NK-92 (cell line): Measurements from ENCODE around the gene CSH1.
"Not testable (repeated sequence)": the region's sequence is repeated elsewhere in the genome, so short reads cannot be mapped to it uniquely, and the experiment has no call there.

ENCODE experiments used
- DNase-seq: peaks from one replicate; lab custom pipeline; 2025; ENCODE audit not compliant: unreplicated experiment; lab: John Stamatoyannopoulos, UW

The CSH1 gene

GRCh38 chr17:63928966-63929695 is 32.8 kb upstream of the CSH1 start:
- DNase-seq: no peak

GRCh38 chr17:63928172-63928666 is 31.8 kb upstream of the CSH1 start:
- no peak for DNase-seq

GRCh38 chr17:63927464-63928171 is 31.2 kb upstream of the CSH1 start:
- no peak for DNase-seq

- DNase-seq: no peak
Observed at GRCh38 chr17:63926164-63926563, 29.8 kb upstream of the CSH1 start.

- no peak for DNase-seq
Observed at GRCh38 chr17:63925615-63926014, 29.2 kb upstream of the CSH1 start.

GRCh38 chr17:63922402-63922801 is 26.0 kb upstream of the CSH1 start:
- not testable (repeated sequence) for DNase-seq

- not testable (repeated sequence) for DNase-seq
Observed at GRCh38 chr17:63920779-63921178, 24.4 kb upstream of the CSH1 start.

- not testable (repeated sequence) for DNase-seq
Observed at GRCh38 chr17:63920050-63920449, 23.7 kb upstream of the CSH1 start.

- DNase-seq: no peak
Observed at GRCh38 chr17:63919311-63919723, 22.9 kb upstream of the CSH1 start.

- DNase-seq: not testable (repeated sequence)
Observed at GRCh38 chr17:63918789-63919305, 22.5 kb upstream of the CSH1 start, which contains the start of gene GH1. Gene GH1, minus strand, starts transcription at chr17:63918839. Its CDS starts 63 bp downstream, at chr17:63918776.

GRCh38 chr17:63918305-63918704 is 21.9 kb upstream of the CSH1 start:
- no peak for DNase-seq

GRCh38 chr17:63917646-63918045 is 21.3 kb upstream of the CSH1 start:
- DNase-seq: no peak

GRCh38 chr17:63917206-63917605 is 20.8 kb upstream of the CSH1 start:
- not testable (repeated sequence) for DNase-seq

- DNase-seq: no peak
Observed at GRCh38 chr17:63916566-63917185, 20.3 kb upstream of the CSH1 start.

GRCh38 chr17:63915753-63916152 is 19.4 kb upstream of the CSH1 start:
- not testable (repeated sequence) for DNase-seq

GRCh38 chr17:63914471-63914870 is 18.1 kb upstream of the CSH1 start:
- DNase-seq: no peak

- DNase-seq: no peak
Observed at GRCh38 chr17:63911657-63912100, 15.3 kb upstream of the CSH1 start.

- no peak for DNase-seq
Observed at GRCh38 chr17:63911041-63911635, 14.8 kb upstream of the CSH1 start, which contains the start of gene CSHL1. Gene CSHL1, minus strand, starts transcription at chr17:63911258. Its CDS starts 62 bp downstream, at chr17:63911196.

- no peak for DNase-seq
Observed at GRCh38 chr17:63910096-63910495, 13.7 kb upstream of the CSH1 start.

GRCh38 chr17:63909586-63909985 is 13.2 kb upstream of the CSH1 start:
- not testable (repeated sequence) for DNase-seq
